ENCODE data around the gene MRPL52. TPM values are rescaled to one million over a fixed set of nuclear protein-coding genes. Genes with fewer than 3 reads are reported as not detected.

The MRPL52 gene
- total RNA-seq, 1 donor from 2014 or later = 150 TPM

DNA sequence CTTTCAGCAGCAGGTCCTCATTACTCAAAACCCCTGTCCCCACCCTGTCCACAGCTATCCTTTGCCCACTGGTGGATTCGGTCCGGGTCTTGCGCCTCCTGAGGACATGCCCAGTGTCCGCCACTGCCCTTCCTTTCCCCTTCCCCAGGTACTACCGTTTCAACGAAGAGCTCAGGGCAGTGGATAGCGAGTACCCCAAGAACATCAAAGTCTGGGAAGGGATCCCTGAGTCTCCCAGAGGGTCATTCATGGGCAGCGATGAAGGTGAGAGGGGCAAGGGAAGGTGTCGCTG, 15.4 kb downstream of the MRPL52 start:
- Mint-ChIP-seq H3K4me3 (no peak overlapping the region), H3K27me3 (peaks cover 9% of the 10 kb centered on the region), H3K27ac (no peak overlapping the region), H3K36me3 (ENCODE audit: low read depth) (no peaks in the 10 kb centered on the region), H3K4me1 (no peaks in the 10 kb centered on the region), H3K9me3 (no peaks in the 10 kb centered on the region)
- POLR2A ChIA-PET = interaction anchor here (0.6 to 1.0 kb wide), 4 partner anchors 10 to 1402 kb away, joined by 3 to 8 read pairs (median 5); no protein-coding TSS in a partner anchor
- intact Hi-C loops (cut with micrococcal nuclease) = no loop called here
- no peak for TF ChIP-seq CTCF (IDR thresholded peaks at IDR 0.05)
- ATAC-seq (ENCODE audit: low read depth) (no peak), DNase-seq (no peak)
- CTCF ChIA-PET = interaction anchor here (0.6 kb wide), 1 partner anchor 260 kb away, joined by 3 read pairs; no protein-coding TSS in a partner anchor

DNA sequence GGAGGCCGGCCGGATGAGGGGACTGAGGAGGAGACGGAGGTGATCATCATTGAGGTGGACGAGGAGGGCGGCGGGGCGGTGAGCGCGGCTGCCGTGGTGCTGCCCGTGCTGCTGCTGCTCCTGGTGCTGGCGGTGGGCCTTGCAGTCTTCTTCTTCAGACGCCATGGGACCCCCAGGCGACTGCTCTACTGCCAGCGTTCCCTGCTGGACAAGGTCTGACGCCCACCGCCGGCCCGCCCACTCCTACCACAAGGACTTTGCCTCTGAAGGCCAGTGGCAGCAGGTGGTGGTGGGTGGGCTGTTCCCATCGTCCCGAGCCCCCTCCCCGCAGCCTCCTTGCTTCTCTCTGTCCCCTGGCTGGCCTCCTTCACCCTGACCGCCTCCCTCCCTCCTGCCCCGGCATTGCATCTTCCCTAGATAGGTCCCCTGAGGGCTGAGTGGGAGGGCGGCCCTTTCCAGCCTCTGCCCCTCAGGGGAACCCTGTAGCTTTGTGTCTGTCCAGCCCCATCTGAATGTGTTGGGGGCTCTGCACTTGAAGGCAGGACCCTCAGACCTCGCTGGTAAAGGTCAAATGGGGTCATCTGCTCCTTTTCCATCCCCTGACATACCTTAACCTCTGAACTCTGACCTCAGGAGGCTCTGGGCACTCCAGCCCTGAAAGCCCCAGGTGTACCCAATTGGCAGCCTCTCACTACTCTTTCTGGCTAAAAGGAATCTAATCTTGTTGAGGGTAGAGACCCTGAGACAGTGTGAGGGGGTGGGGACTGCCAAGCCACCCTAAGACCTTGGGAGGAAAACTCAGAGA, 16.3 kb downstream of the MRPL52 start:
- Mint-ChIP-seq H3K27me3 (peaks cover 9% of the 10 kb centered on the region), H3K4me1 (no peaks in the 10 kb centered on the region), H3K9me3 (no peaks in the 10 kb centered on the region), H3K36me3 (ENCODE audit: low read depth) (no peaks in the 10 kb centered on the region), H3K4me3 (no peak overlapping the region), H3K27ac (no peak overlapping the region)
- no peak for DNase-seq
- CTCF ChIA-PET = no interaction called here
- no peak for TF ChIP-seq CTCF (IDR thresholded peaks at IDR 0.05)
- POLR2A ChIA-PET = interaction anchor here (1.0 kb wide), 1 partner anchor 24 kb away, joined by 3 read pairs; no protein-coding TSS in a partner anchor
- intact Hi-C loops (cut with micrococcal nuclease) = no loop called here
- ATAC-seq (ENCODE audit: low read depth) = no peak

DNA sequence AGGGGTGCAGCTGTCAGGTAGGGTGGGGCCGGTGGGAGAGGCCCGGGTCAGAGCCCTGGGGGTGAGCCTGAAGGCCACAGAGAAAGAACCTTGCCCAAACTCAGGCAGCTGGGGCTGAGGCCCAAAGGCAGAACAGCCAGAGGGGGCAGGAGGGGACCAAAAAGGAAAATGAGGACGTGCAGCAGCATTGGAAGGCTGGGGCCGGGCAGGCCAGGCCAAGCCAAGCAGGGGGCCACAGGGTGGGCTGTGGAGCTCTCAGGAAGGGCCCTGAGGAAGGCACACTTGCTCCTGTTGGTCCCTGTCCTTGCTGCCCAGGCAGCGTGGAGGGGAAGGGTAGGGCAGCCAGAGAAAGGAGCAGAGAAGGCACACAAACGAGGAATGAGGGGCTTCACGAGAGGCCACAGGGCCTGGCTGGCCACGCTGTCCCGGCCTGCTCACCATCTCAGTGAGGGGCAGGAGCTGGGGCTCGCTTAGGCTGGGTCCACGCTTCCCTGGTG, 17.2 kb downstream of the MRPL52 start:
- no peak overlapping the region for H3K4me3 Mint-ChIP-seq
- intact Hi-C loops (cut with micrococcal nuclease) = no loop called here

DNA sequence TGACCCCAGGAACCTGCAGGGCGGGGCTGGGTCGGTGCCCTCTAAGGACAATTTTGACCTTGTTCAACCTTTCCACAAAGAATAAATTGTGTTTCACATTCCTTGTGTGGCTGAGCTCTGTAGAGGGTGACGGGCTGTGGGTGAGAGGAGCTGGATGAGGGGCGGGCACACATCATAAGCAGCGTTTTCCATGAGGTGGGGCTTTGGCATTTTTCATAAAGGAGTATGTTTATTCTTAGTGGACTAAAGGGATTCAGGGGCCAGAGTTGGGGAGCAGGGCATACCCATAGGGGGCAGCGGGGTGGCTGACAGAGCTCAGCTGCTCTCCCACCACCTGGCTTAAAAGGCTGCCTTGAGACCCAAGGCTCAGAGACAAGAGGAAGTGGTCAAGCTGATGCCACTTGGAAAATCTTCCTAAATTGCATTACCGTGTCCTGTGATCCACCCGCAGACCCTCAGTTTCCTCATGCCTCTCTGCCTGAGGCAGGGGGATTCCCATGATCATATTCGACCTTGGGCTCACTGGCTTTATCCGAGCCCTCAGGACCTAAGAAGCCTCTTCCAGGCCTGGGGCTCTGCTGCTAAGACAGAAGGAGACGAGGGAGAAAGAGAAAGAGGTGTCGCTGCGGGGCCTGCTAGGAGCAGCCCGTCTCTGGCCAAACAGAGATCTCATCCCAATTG, 18.1 kb downstream of the MRPL52 start:
- ChIA-PET POLR2A (interaction anchor here (0.7 to 1.8 kb wide), 2 partner anchors 8 to 25 kb away, joined by 9 to 18 read pairs; no protein-coding TSS in a partner anchor), CTCF (interaction anchor here (1.3 kb wide), 1 partner anchor 99 kb away, joined by 4 read pairs; no protein-coding TSS in a partner anchor)
- H3K4me1 Mint-ChIP-seq = peaks cover 2% of the 10 kb centered on the region

More for the DNA sequence above, 17.2 kb downstream of the MRPL52 start:
- ATAC-seq (ENCODE audit: low read depth) (no peak), DNase-seq (no peak)
- Mint-ChIP-seq H3K9me3 (no peaks in the 10 kb centered on the region), H3K4me1 (no peaks in the 10 kb centered on the region), H3K36me3 (ENCODE audit: low read depth) (no peaks in the 10 kb centered on the region), H3K27ac (no peak overlapping the region), H3K27me3 (peaks cover 9% of the 10 kb centered on the region)
- no peak for TF ChIP-seq CTCF (IDR thresholded peaks at IDR 0.05)
- ChIA-PET CTCF (no interaction called here), POLR2A (no interaction called here)

More for the DNA sequence above, 18.1 kb downstream of the MRPL52 start:
- Mint-ChIP-seq H3K4me3 (no peak overlapping the region), H3K9me3 (no peaks in the 10 kb centered on the region), H3K27me3 (peaks cover 9% of the 10 kb centered on the region), H3K27ac (no peak overlapping the region), H3K36me3 (ENCODE audit: low read depth) (no peaks in the 10 kb centered on the region)
- TF ChIP-seq CTCF (IDR thresholded peaks at IDR 0.05) = no peak
- no peak for DNase-seq
- no peak for ATAC-seq (ENCODE audit: low read depth)
- intact Hi-C loops (cut with micrococcal nuclease) = no loop called here

Measured in activated B cell treated with CpG ODN at 0.5 μM for 24 hours (primary cell).